Measurements from ENCODE around the gene BRS3.
"Not testable (repeated sequence)": the region's sequence is repeated elsewhere in the genome, so short reads cannot be mapped to it uniquely, and the experiment has no call there.

The BRS3 gene

GRCh38 chrX:136487647-136488046 lies at the start of gene BRS3:
TSS of gene BRS3 (plus strand) at chrX:136487947. CDS start at chrX:136488115, 168 bp downstream.
- DNase-seq: no peak

- DNase-seq: no peak
These were observed 49.6 kb upstream of the BRS3 start for GRCh38 chrX:136438192-136438591.

GRCh38 chrX:136445674-136446073 lies 42.1 kb upstream of the BRS3 start:
- DNase-seq: not testable (repeated sequence)

- no peak for DNase-seq
These were observed 41.5 kb upstream of the BRS3 start for GRCh38 chrX:136446208-136446607.

- no peak for DNase-seq
These were observed 40.4 kb upstream of the BRS3 start for GRCh38 chrX:136447308-136447707.

- DNase-seq: no peak
These were observed 39.8 kb upstream of the BRS3 start for GRCh38 chrX:136447968-136448367.

- no peak for DNase-seq
These were observed 37.5 kb upstream of the BRS3 start for GRCh38 chrX:136450050-136450830.

- DNase-seq: no peak
These were observed 35.1 kb upstream of the BRS3 start for GRCh38 chrX:136452614-136453013.

GRCh38 chrX:136453114-136453513 lies 34.6 kb upstream of the BRS3 start:
- no peak for DNase-seq

GRCh38 chrX:136453771-136454170 lies 34.0 kb upstream of the BRS3 start:
- DNase-seq: no peak

GRCh38 chrX:136456133-136456532 lies 31.6 kb upstream of the BRS3 start:
- DNase-seq: no peak

- no peak for DNase-seq
These were observed 30.3 kb upstream of the BRS3 start for GRCh38 chrX:136457303-136457917.

GRCh38 chrX:136464589-136464988 lies 23.2 kb upstream of the BRS3 start:
- no peak for DNase-seq

GRCh38 chrX:136467303-136467702 lies 20.4 kb upstream of the BRS3 start:
- no peak for DNase-seq

GRCh38 chrX:136468391-136469103 lies 19.2 kb upstream of the BRS3 start:
- DNase-seq: no peak

GRCh38 chrX:136473663-136474062 lies 14.1 kb upstream of the BRS3 start:
- DNase-seq: no peak

- no peak for DNase-seq
These were observed 12.5 kb upstream of the BRS3 start for GRCh38 chrX:136475236-136475635.

- no peak for DNase-seq
These were observed 11.2 kb upstream of the BRS3 start for GRCh38 chrX:136476501-136476900.

- no peak for DNase-seq
These were observed 10.7 kb upstream of the BRS3 start for GRCh38 chrX:136477026-136477425.

- no peak for DNase-seq
These were observed 7.4 kb upstream of the BRS3 start for GRCh38 chrX:136480383-136480782.

- DNase-seq: no peak
These were observed 959 bp downstream of the BRS3 start for GRCh38 chrX:136488706-136489105.

- no peak for DNase-seq
These were observed 4.1 kb downstream of the BRS3 start for GRCh38 chrX:136491832-136492231.

- DNase-seq: no peak
These were observed 5.3 kb downstream of the BRS3 start for GRCh38 chrX:136493011-136493410.

GRCh38 chrX:136495043-136495442 lies 7.3 kb downstream of the BRS3 start:
- no peak for DNase-seq

All from stimulated activated CD4-positive, alpha-beta T cell treated with anti-CD3 and anti-CD28 coated beads, Interleukin-12 subunit alpha, Interleukin-12 subunit beta, amount 100 ng/mL, for 4 hours (primary cell).